ENCODE measurements around the gene NDST3.

DNA sequence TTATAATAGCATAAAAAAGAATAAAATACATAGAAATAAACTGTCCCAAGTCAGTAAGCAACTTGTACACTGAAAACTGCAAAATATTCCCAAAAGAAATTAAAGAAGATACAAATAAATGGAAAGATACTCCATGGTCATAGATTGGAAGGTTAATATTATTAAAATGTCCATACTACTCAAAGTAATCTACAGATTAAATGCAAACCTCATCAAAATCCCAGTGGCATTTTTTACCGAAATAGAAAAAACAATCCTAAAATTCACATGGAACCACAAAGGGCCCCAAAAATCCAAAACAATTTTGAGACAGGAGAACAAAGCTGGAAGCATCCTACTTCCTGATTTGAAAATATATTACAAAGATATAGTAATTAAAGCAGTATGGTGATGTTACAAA, 133.0 kb downstream of the NDST3 start:
- TF ChIP-seq CTCF (IDR thresholded peaks at IDR 0.05) (no peak), POLR2A (IDR thresholded peaks at IDR 0.05) (no peak)
